GM12892 (cell line): ENCODE data around the gene CYRIA.

ENCODE experiments used
- POLR2A ChIP-seq: IDR thresholded peaks from 2 replicates; pipeline ENCODE4 v1.6.1; 2011; ENCODE audit warnings: low read depth, low read length, control low read depth
- POLR2AphosphoS5 ChIP-seq: IDR thresholded peaks from 2 replicates; pipeline ENCODE4 v1.6.1; 2011; ENCODE audit warnings: low read depth, low read length, control low read depth
- TAF1 ChIP-seq: IDR thresholded peaks from 2 replicates; pipeline ENCODE4 v1.6.1; 2011; ENCODE audit warnings: low read depth, mild to moderate bottlenecking, control low read depth, low read length, borderline replicate concordance

DNA sequence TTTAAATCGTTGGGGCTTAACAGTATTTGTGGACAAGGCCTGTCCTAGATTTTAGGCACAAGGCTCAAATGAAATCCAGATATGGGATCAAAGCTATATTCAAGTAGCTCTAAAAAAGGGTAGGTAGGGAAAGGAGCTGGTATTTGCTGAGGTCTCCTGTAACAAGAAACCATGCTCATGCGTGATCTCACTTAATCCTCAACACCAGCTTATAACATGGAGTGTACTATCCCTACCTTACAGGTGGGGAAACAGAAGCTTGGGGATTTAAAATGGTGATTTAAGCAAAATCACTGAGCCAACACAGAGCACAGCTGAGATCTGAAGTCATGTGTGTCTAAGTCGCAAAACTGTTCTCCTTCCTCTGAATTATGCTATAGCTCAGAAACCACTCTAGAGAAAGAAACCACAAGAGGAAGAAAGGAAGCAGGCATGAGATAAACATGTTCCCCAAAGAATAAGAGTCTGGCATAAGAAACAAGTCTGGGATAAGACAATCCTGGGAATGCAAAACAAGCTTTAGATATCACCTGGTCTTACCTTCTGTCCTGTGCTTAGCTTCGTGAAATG is 43.1 kb downstream of the CYRIA start:
- TF ChIP-seq POLR2A, result no peak
- TF ChIP-seq POLR2AphosphoS5, result no peak
- TF ChIP-seq TAF1, result no peak
